Measurements from ENCODE around the gene CCDC27. TPM values are rescaled to one million over a fixed set of nuclear protein-coding genes. Genes with fewer than 3 reads are reported as not detected.

CCDC27 gene
- polyA plus RNA-seq, 4 donors, result 0.06 to 0.27 TPM; not detected in 2

DNA sequence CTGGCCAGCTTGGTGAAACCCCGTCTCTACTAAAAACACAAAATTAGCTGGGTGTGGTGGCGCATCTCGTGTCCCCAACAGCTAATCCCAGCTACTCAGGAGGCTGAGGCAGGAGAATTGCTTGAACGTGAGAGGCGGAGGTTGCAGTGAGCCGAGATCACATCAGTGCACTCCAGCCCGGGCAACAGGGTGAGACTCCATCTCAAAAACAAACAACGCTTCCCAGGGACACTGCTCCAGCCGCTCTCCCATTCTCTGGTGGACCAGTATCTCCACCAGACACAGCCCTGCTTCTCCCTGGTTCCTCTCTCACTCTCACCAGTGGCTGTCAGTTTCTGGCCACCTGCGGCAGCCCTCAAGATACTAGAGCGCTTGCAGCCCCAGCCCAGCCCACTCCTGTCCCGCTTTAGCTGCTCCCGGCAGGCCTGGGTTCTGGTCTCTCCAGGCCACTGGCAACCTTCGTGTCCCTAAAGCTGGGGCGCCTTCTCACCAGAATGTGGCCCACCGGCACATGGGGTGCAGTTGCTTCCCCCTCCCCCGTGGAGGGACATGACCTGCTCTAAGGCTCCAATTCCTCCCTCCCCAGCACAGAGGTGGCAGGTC, 65.0 kb downstream of the CCDC27 start:
- H3K9me3 ChIP-seq (ENCODE audit: control insufficient read depth in 2 of 2, insufficient read depth in 1 of 2, low read depth in 1 of 2, low read length in 1 of 2), result no peaks in the 10 kb centered on the region
- WGBS, 3 donors, result 94 to 96% (median 94%) methylated on average over 17 of the region's 17 CpGs
- H3K27ac ChIP-seq (ENCODE audit: low read depth in 1 of 3, low read length in 2 of 3), result no peak overlapping the region
- peaks cover 8 to 62% (median 19%) of the 10 kb centered on the region in 3 donors for H3K36me3 ChIP-seq (ENCODE audit: control insufficient read depth in 3 of 3, insufficient read depth in 2 of 3, low read depth in 1 of 3, low read length in 3 of 3)
- H3K27me3 ChIP-seq (ENCODE audit: control insufficient read depth in 3 of 3, insufficient read depth in 3 of 3, low read length in 3 of 3), result no peaks in the 10 kb centered on the region
- H3K4me1 ChIP-seq (ENCODE audit: control insufficient read depth in 3 of 3, insufficient read depth in 2 of 3, low read depth in 1 of 3, low read length in 2 of 3), result no peaks in the 10 kb centered on the region
- no peak for FAIRE-seq
- no peak for DNase-seq
- H3K4me3 ChIP-seq (ENCODE audit: low read depth in 1 of 3, low read length in 3 of 3), result no peak overlapping the region

DNA sequence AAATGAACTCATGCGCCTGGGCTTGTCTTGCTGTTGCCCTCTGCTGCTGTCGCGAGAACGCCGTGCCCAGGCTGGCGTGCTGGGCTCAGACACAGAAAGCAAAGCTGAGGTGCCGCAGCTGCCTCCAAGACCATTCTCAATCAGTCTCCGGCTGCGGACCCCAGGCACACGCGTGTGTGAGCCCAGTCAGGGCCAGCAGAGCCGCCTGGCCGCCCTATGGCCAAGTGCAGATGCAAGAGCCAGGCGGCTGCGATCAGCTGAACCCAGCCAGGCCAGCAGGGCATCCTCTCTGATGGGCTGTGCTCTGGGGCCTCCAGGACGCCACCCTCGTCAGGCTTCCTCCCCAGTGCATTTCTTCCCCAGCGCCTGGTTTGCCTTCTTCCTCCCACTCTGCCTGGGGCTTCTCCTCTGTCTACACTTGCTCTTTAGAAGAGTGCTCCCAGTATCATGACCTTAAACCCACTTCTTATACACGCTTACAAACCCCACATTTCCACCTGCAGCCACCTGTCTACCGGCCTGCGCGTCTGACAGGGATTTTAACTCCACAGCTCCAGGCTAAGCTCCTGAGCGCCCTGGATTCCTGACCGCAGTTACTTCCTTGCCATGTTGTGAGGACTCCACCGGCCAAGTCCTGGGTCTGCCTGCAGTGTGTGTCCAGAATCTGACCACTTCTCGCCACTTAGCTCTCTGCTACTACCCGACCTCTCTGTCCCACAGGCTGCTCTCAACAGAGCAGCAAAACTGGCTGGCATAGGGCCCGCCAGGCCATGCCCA, 65.8 kb downstream of the CCDC27 start:
- Histone ChIP-seq H3K9me3 (ENCODE audit: control insufficient read depth in 2 of 2, insufficient read depth in 1 of 2, low read depth in 1 of 2, low read length in 1 of 2) (no peaks in the 10 kb centered on the region), H3K27me3 (ENCODE audit: control insufficient read depth in 3 of 3, insufficient read depth in 3 of 3, low read length in 3 of 3) (no peaks in the 10 kb centered on the region), H3K36me3 (ENCODE audit: control insufficient read depth in 3 of 3, insufficient read depth in 2 of 3, low read depth in 1 of 3, low read length in 3 of 3) (peaks cover 8 to 69% (median 22%) of the 10 kb centered on the region in 3 donors), H3K4me3 (ENCODE audit: low read depth in 1 of 3, low read length in 3 of 3) (no peak overlapping the region), H3K27ac (ENCODE audit: low read depth in 1 of 3, low read length in 2 of 3) (no peak overlapping the region), H3K4me1 (ENCODE audit: control insufficient read depth in 3 of 3, insufficient read depth in 2 of 3, low read depth in 1 of 3, low read length in 2 of 3) (no peaks in the 10 kb centered on the region)
- WGBS, 3 donors, result 92 to 94% (median 93%) methylated on average over 27 to 28 of the region's 28 CpGs
- no peak for DNase-seq
- FAIRE-seq, result no peak

- Histone ChIP-seq H3K4me1 (ENCODE audit: control insufficient read depth in 3 of 3, insufficient read depth in 2 of 3, low read depth in 1 of 3, low read length in 2 of 3) (no peaks in the 10 kb centered on the region), H3K27me3 (ENCODE audit: control insufficient read depth in 3 of 3, insufficient read depth in 3 of 3, low read length in 3 of 3) (no peaks in the 10 kb centered on the region), H3K36me3 (ENCODE audit: control insufficient read depth in 3 of 3, insufficient read depth in 2 of 3, low read depth in 1 of 3, low read length in 3 of 3) (peaks cover 7 to 75% (median 28%) of the 10 kb centered on the region in 3 donors), H3K9me3 (ENCODE audit: control insufficient read depth in 2 of 2, insufficient read depth in 1 of 2, low read depth in 1 of 2, low read length in 1 of 2) (no peaks in the 10 kb centered on the region), H3K4me3 (ENCODE audit: low read depth in 1 of 3, low read length in 3 of 3) (no peak overlapping the region), H3K27ac (ENCODE audit: low read depth in 1 of 3, low read length in 2 of 3) (no peak overlapping the region)
- DNase-seq, result no peak
- 77 to 84% (median 77%) methylated on average over 10 of the region's 10 CpGs for whole genome bisulfite sequencing, 3 donors
- FAIRE-seq, result no peak
Observed at GRCh38 chr1:3819771-3820200, 67.5 kb downstream of the CCDC27 start.

DNA sequence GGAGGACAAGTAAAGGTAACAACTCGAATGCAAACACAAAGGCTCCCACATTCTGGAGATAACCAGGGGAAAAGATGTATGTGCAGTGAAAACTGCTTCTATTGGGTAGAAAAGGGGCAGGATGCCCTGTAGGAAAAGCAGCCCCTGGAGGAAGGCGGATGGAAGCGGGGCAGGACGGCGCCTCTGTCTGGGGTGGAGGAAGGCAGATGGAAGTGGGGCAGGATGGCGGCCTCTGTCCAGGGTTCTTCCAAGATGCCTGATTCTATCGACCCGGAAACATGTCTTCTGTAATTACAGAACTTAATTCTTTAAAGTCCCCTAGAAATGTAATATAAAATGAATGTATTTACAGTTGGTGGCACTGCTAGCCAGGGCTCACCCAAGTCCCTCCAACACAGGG, 68.1 kb downstream of the CCDC27 start:
- Histone ChIP-seq H3K27me3 (ENCODE audit: control insufficient read depth in 3 of 3, insufficient read depth in 3 of 3, low read length in 3 of 3) (no peaks in the 10 kb centered on the region), H3K27ac (ENCODE audit: low read depth in 1 of 3, low read length in 2 of 3) (no peak overlapping the region), H3K9me3 (ENCODE audit: control insufficient read depth in 2 of 2, insufficient read depth in 1 of 2, low read depth in 1 of 2, low read length in 1 of 2) (no peaks in the 10 kb centered on the region), H3K4me3 (ENCODE audit: low read depth in 1 of 3, low read length in 3 of 3) (no peak overlapping the region), H3K4me1 (ENCODE audit: control insufficient read depth in 3 of 3, insufficient read depth in 2 of 3, low read depth in 1 of 3, low read length in 2 of 3) (no peaks in the 10 kb centered on the region), H3K36me3 (ENCODE audit: control insufficient read depth in 3 of 3, insufficient read depth in 2 of 3, low read depth in 1 of 3, low read length in 3 of 3) (peaks cover 4 to 73% (median 32%) of the 10 kb centered on the region in 3 donors)
- FAIRE-seq, result no peak
- WGBS, 3 donors, result 93 to 95% (median 94%) methylated on average over 8 of the region's 8 CpGs
- no peak for DNase-seq

- 88 to 92% (median 90%) methylated on average over 6 of the region's 6 CpGs for WGBS, 3 donors
- Histone ChIP-seq H3K36me3 (ENCODE audit: control insufficient read depth in 3 of 3, insufficient read depth in 2 of 3, low read depth in 1 of 3, low read length in 3 of 3) (peaks cover 4 to 73% (median 32%) of the 10 kb centered on the region in 3 donors), H3K9me3 (ENCODE audit: control insufficient read depth in 2 of 2, insufficient read depth in 1 of 2, low read depth in 1 of 2, low read length in 1 of 2) (no peaks in the 10 kb centered on the region), H3K27ac (ENCODE audit: low read depth in 1 of 3, low read length in 2 of 3) (no peak overlapping the region), H3K4me3 (ENCODE audit: low read depth in 1 of 3, low read length in 3 of 3) (no peak overlapping the region), H3K27me3 (ENCODE audit: control insufficient read depth in 3 of 3, insufficient read depth in 3 of 3, low read length in 3 of 3) (no peaks in the 10 kb centered on the region), H3K4me1 (ENCODE audit: control insufficient read depth in 3 of 3, insufficient read depth in 2 of 3, low read depth in 1 of 3, low read length in 2 of 3) (no peaks in the 10 kb centered on the region)
- no peak for FAIRE-seq
- no peak for DNase-seq
Observed at GRCh38 chr1:3821004-3821403, 68.8 kb downstream of the CCDC27 start.

Other genes starting within 250 kb of the CCDC27 start
- gene MEGF6, start 140.9 kb upstream of the CCDC27 start, polyA plus RNA-seq, result 1 to 10 TPM in 3 of 4 donors, under 1 TPM in 1; 0.45 to 5.8 (median 3.7) TPM
- gene TPRG1L, start 127.4 kb upstream of the CCDC27 start, polyA plus RNA-seq, result 10 to 100 TPM; 41.2 to 97.8 (median 92.0) TPM
- gene WRAP73, start 102.3 kb upstream of the CCDC27 start, polyA plus RNA-seq, result 10 to 100 TPM; 16.2 to 36.9 (median 29.3) TPM
- gene TP73, start 99.9 kb upstream of the CCDC27 start, polyA plus RNA-seq, result under 1 TPM in 2 of 4 donors, not detected in 2; 0.15 to 0.59 TPM
- 10 to 100 TPM in 1 of 4 donors, 1 to 10 TPM in 1, not detected in 2; 2.1 to 89.2 TPM for gene SMIM1, start 20.3 kb downstream of the CCDC27 start, polyA plus RNA-seq
- gene LRRC47, start 44.0 kb downstream of the CCDC27 start, polyA plus RNA-seq, result 10 to 100 TPM; 16.8 to 44.3 (median 21.4) TPM
- gene CEP104, start 104.8 kb downstream of the CCDC27 start, polyA plus RNA-seq, result 10 to 100 TPM in 2 of 4 donors, 1 to 10 TPM in 2; 8.7 to 26.4 (median 10.8) TPM
- gene DFFB, start 105.0 kb downstream of the CCDC27 start, polyA plus RNA-seq, result 10 to 100 TPM in 2 of 4 donors, 1 to 10 TPM in 2; 8.7 to 22.6 (median 11.9) TPM
- 10 to 100 TPM; 10.8 to 28.4 (median 19.6) TPM for gene C1orf174, start 147.8 kb downstream of the CCDC27 start, polyA plus RNA-seq